ENCODE measurements around the gene PPM1L. TPM values are rescaled to one million over a fixed set of nuclear protein-coding genes. Genes with fewer than 3 reads are reported as not detected.

Gene PPM1L
- total and polyA plus RNA-seq, 2 of the 13 experiments (the other 11 are each of a cell fraction or from before 2014, with no cell fraction given): 0.22 to 1.4 TPM

GRCh38 chr3:160792540-160792939 is 36.5 kb downstream of the PPM1L start (continued):
- TF ChIP-seq, protein P1, sequence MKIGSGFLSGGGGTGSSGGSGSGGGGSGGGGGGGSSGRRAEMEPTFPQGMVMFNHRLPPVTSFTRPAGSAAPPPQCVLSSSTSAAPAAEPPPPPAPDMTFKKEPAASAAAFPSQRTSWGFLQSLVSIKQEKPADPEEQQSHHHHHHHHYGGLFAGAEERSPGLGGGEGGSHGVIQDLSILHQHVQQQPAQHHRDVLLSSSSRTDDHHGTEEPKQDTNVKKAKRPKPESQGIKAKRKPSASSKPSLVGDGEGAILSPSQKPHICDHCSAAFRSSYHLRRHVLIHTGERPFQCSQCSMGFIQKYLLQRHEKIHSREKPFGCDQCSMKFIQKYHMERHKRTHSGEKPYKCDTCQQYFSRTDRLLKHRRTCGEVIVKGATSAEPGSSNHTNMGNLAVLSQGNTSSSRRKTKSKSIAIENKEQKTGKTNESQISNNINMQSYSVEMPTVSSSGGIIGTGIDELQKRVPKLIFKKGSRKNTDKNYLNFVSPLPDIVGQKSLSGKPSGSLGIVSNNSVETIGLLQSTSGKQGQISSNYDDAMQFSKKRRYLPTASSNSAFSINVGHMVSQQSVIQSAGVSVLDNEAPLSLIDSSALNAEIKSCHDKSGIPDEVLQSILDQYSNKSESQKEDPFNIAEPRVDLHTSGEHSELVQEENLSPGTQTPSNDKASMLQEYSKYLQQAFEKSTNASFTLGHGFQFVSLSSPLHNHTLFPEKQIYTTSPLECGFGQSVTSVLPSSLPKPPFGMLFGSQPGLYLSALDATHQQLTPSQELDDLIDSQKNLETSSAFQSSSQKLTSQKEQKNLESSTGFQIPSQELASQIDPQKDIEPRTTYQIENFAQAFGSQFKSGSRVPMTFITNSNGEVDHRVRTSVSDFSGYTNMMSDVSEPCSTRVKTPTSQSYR (CRISPR knock-in tag; IDR thresholded peaks at IDR 0.05; ENCODE audit: borderline replicate concordance): no peak
- TF ChIP-seq ZC3H13 (CRISPR knock-in tag; IDR thresholded peaks at IDR 0.05): no peak
- no peak for TF ChIP-seq KLF15 (CRISPR knock-in tag; IDR thresholded peaks at IDR 0.05; ENCODE audit: borderline replicate concordance)
- no peak for TF ChIP-seq POLR2A (IDR thresholded peaks at IDR 0.05; ENCODE audit: insufficient read depth in 1 of 2, low read depth in 2 of 2, low read length in 2 of 2)
- no peak for TF ChIP-seq STAT6 (CRISPR knock-in tag; IDR thresholded peaks at IDR 0.05; ENCODE audit: borderline replicate concordance)
- TF ChIP-seq MAFK (conservative IDR thresholded peaks at IDR 0.05 in 1 of 2, IDR thresholded peaks at IDR 0.05 in 1 of 2; ENCODE audit: low read length in 2 of 2): no peak
- no peak for TF ChIP-seq PHF20 (CRISPR knock-in tag; IDR thresholded peaks at IDR 0.05)
- TF ChIP-seq ZNF646 (CRISPR knock-in tag; IDR thresholded peaks at IDR 0.05): no peak
- no peak for TF ChIP-seq ZNF607 (CRISPR knock-in tag; IDR thresholded peaks at IDR 0.05; ENCODE audit: borderline replicate concordance)
- no peak for TF ChIP-seq JUN (CRISPR knock-in tag; IDR thresholded peaks at IDR 0.05)
- no peak for TF ChIP-seq KDM5A (IDR thresholded peaks at IDR 0.05; ENCODE audit: borderline replicate concordance, low read length)
- TF ChIP-seq LCORL (IDR thresholded peaks at IDR 0.05): no peak
- TF ChIP-seq LCORL (CRISPR knock-in tag; IDR thresholded peaks at IDR 0.05): no peak
- TF ChIP-seq ZNF430 (CRISPR knock-in tag; IDR thresholded peaks at IDR 0.05): no peak

All from HepG2 (cell line).